Activated naive CD8-positive, alpha-beta T cell treated with anti-CD3 and anti-CD28 coated beads, Interleukin-2, amount 50 U/mL, for 24 hours (primary cell): ENCODE results near the gene CYP11A1.

Source experiments
- ATAC-seq: fragments of 150-1000 bp; cut with Tn5 transposase; one replicate; pipeline ENCODE4 v1.10.0; 2021
- DNase-seq: peaks from one replicate; pipeline ENCODE4 v3.0.0; 2021
- H3K27ac Mint-ChIP-seq: one replicate; pipeline ENCODE4 v1.8.0; 2021; ENCODE audit warnings: mild to moderate bottlenecking, mixed read lengths
- H3K27me3 Mint-ChIP-seq: one replicate; pipeline ENCODE4 v1.8.0; 2021; ENCODE audit warnings: mixed read lengths
- H3K36me3 Mint-ChIP-seq: one replicate; pipeline ENCODE4 v1.8.0; 2021; ENCODE audit warnings: low read depth, mixed read lengths
- H3K4me1 Mint-ChIP-seq: one replicate; pipeline ENCODE4 v1.8.0; 2021; ENCODE audit warnings: mixed read lengths
- H3K4me3 Mint-ChIP-seq: one replicate; pipeline ENCODE4 v1.8.0; 2021; ENCODE audit warnings: mild to moderate bottlenecking, moderate library complexity, mixed read lengths
- H3K9me3 Mint-ChIP-seq: one replicate; pipeline ENCODE4 v1.8.0; 2021; ENCODE audit warnings: mixed read lengths

Gene CYP11A1

GRCh38 chr15:74343127-74343796 lies 24.2 kb downstream of the CYP11A1 start:
- no peak overlapping the region for H3K27ac Mint-ChIP-seq

GRCh38 chr15:74340150-74340549 lies 27.3 kb downstream of the CYP11A1 start:
- no peak overlapping the region for H3K4me3 Mint-ChIP-seq

More at GRCh38 chr15:74343127-74343796, 24.2 kb downstream of the CYP11A1 start:
- Mint-ChIP-seq H3K4me1 (peaks cover 15% of the 10 kb centered on the region), H3K9me3 (no peaks in the 10 kb centered on the region), H3K36me3 (no peaks in the 10 kb centered on the region), H3K4me3 (no peak overlapping the region), H3K27me3 (peaks cover 5% of the 10 kb centered on the region)
- no peak for DNase-seq
- ATAC-seq = no peak

GRCh38 chr15:74339371-74339770 lies 28.1 kb downstream of the CYP11A1 start:
- no peak for DNase-seq
- no peak overlapping the region for H3K4me3 Mint-ChIP-seq
- H3K27ac Mint-ChIP-seq = no peak overlapping the region
- H3K27me3 Mint-ChIP-seq = no peaks in the 10 kb centered on the region
- no peaks in the 10 kb centered on the region for H3K36me3 Mint-ChIP-seq
- H3K4me1 Mint-ChIP-seq = peaks cover under 1% of the 10 kb centered on the region
- ATAC-seq = no peak
- H3K9me3 Mint-ChIP-seq = no peaks in the 10 kb centered on the region

More at GRCh38 chr15:74340150-74340549, 27.3 kb downstream of the CYP11A1 start:
- no peak overlapping the region for H3K27ac Mint-ChIP-seq
- no peak for DNase-seq
- peaks cover 8% of the 10 kb centered on the region for H3K4me1 Mint-ChIP-seq
- H3K9me3 Mint-ChIP-seq = no peaks in the 10 kb centered on the region
- H3K27me3 Mint-ChIP-seq = no peaks in the 10 kb centered on the region
- no peak for ATAC-seq
- no peaks in the 10 kb centered on the region for H3K36me3 Mint-ChIP-seq

- Mint-ChIP-seq H3K4me1 (no peaks in the 10 kb centered on the region), H3K27ac (no peak overlapping the region), H3K36me3 (no peaks in the 10 kb centered on the region), H3K9me3 (no peaks in the 10 kb centered on the region), H3K4me3 (no peak overlapping the region), H3K27me3 (no peaks in the 10 kb centered on the region)
- no peak for ATAC-seq
- no peak for DNase-seq
These were observed 28.8 kb downstream of the CYP11A1 start for GRCh38 chr15:74338676-74339075.

DNA sequence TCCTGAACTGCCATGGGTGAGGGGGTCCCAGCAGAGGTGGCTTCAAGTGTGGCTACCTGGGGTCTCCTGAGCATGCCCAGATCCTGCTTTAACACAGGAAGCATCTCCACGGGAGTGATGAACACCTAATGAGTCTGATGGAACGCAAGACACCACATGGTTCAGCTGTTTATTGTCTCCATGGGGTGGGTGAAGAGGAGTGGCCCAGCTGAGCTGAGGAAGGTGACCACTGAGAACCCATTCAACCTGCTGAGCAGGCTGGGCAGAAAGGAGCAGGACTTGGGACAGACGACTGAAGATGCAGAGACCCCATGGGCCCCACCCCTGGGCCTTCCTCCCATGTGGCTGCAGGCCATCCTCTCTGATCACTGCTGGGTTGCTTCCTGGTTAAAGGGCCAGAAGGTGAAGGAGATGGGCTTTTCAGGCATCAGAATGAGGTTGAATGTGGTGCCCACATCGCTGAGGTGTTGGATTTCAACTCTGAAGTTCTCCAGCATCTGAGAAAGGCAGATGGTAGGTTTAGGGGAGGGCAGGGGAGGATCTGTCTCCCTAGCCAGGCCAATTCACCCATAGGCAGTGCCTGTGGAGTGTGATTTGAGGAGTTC lies 29.7 kb downstream of the CYP11A1 start:
- DNase-seq (no peak), ATAC-seq (no peak)
- Mint-ChIP-seq H3K27me3 (no peaks in the 10 kb centered on the region), H3K9me3 (no peaks in the 10 kb centered on the region), H3K4me3 (no peak overlapping the region), H3K27ac (no peak overlapping the region), H3K36me3 (no peaks in the 10 kb centered on the region), H3K4me1 (no peaks in the 10 kb centered on the region)

GRCh38 chr15:74337146-74337545 lies 30.3 kb downstream of the CYP11A1 start:
- Mint-ChIP-seq H3K9me3 (no peaks in the 10 kb centered on the region), H3K27ac (no peak overlapping the region), H3K4me1 (no peaks in the 10 kb centered on the region), H3K4me3 (no peak overlapping the region), H3K27me3 (no peaks in the 10 kb centered on the region), H3K36me3 (no peaks in the 10 kb centered on the region)
- DNase-seq = no peak
- ATAC-seq = no peak

DNA sequence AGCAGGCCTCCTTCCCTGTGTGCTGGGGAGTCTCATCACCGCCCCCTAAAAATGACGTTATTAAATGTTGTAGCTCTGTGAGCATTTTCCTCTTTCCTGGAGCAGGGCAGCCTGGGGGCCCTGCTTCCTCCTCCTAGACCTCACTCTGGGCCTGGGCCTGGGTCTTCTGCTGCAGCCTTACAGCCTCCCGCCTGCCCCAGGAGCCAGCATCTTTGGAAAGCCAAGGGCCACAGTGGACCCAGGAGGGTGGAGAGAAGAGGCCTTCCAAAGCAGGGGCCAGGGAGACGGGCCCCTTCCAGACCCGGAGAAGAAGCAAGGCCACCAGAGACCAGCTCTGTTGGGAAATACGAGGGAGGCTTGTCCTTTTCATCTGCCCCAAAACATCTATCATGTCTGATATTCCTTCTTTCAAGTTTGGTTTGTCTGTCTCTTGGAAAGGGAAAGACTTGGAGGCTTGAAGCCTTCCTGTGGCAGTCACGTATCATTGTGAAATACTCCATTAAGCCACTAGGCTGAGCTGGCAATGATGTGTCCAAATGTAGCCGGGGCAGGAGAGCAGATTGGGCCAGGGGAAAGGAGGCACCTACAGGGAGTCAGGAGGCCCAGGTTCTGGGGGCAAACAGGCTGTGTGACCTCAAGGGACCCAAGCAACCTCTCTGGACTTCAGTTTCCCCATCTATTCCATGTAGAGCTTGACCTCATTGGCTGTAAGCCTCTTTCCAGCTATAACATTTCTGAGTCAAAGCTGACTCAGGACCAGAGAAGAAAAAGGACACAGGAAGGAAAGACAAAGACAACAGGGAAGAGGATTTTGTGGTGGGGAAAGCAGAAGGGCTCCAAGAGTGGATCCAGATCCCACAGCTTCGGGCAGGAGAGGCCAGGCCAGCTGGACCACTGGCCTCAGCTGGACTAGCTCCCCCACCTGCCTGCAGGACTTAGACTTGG lies 31.1 kb downstream of the CYP11A1 start:
- DNase-seq (no peak), ATAC-seq (no peak)
- H3K4me3 Mint-ChIP-seq = no peak overlapping the region
- H3K27ac Mint-ChIP-seq = no peak overlapping the region
- no peaks in the 10 kb centered on the region for H3K27me3 Mint-ChIP-seq
- no peaks in the 10 kb centered on the region for H3K9me3 Mint-ChIP-seq
- H3K36me3 Mint-ChIP-seq = no peaks in the 10 kb centered on the region
- no peaks in the 10 kb centered on the region for H3K4me1 Mint-ChIP-seq

DNA sequence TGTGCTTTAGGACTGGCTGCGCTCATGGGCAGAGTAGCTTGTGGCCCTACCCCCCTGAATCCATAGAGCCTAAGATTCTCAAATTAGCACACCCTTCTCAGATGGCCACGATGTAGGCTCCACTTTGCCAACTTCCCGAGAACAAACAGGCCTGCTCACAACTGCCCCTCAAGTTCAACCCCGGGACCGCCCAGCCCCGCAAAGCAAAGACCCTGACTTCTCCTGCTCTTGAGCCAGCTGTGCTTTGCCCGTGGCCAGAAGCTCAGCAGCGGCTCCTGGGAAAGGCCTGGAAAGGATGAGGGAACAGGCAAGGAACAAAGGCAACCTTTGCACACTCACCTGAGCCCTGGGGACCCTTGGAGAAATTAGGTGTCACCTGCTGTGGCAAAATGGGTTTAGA lies 32.0 kb downstream of the CYP11A1 start:
- no peaks in the 10 kb centered on the region for H3K9me3 Mint-ChIP-seq
- no peaks in the 10 kb centered on the region for H3K4me1 Mint-ChIP-seq
- DNase-seq (no peak), ATAC-seq (no peak)
- no peak overlapping the region for H3K4me3 Mint-ChIP-seq
- H3K27ac Mint-ChIP-seq = no peak overlapping the region
- no peaks in the 10 kb centered on the region for H3K27me3 Mint-ChIP-seq
- H3K36me3 Mint-ChIP-seq = no peaks in the 10 kb centered on the region

- ATAC-seq (no peak), DNase-seq (no peak)
- Mint-ChIP-seq H3K4me3 (no peak overlapping the region), H3K4me1 (peaks cover 2% of the 10 kb centered on the region), H3K9me3 (no peaks in the 10 kb centered on the region), H3K36me3 (no peaks in the 10 kb centered on the region), H3K27ac (no peak overlapping the region), H3K27me3 (no peaks in the 10 kb centered on the region)
These were observed 33.3 kb downstream of the CYP11A1 start for GRCh38 chr15:74334127-74334526.

GRCh38 chr15:74333662-74334061 lies 33.8 kb downstream of the CYP11A1 start:
- Mint-ChIP-seq H3K36me3 (no peaks in the 10 kb centered on the region), H3K9me3 (no peaks in the 10 kb centered on the region)
- DNase-seq = no peak

GRCh38 chr15:74333093-74333492 lies 34.4 kb downstream of the CYP11A1 start:
- no peak overlapping the region for H3K27ac Mint-ChIP-seq
- H3K9me3 Mint-ChIP-seq = no peaks in the 10 kb centered on the region
- no peaks in the 10 kb centered on the region for H3K36me3 Mint-ChIP-seq
- ATAC-seq (no peak), DNase-seq (no peak)
- H3K4me3 Mint-ChIP-seq = no peak overlapping the region
- no peaks in the 10 kb centered on the region for H3K27me3 Mint-ChIP-seq
- peaks cover 12% of the 10 kb centered on the region for H3K4me1 Mint-ChIP-seq

More at GRCh38 chr15:74333662-74334061, 33.8 kb downstream of the CYP11A1 start:
- Mint-ChIP-seq H3K4me1 (peaks cover 6% of the 10 kb centered on the region), H3K4me3 (no peak overlapping the region), H3K27me3 (no peaks in the 10 kb centered on the region), H3K27ac (no peak overlapping the region)
- ATAC-seq = no peak

GRCh38 chr15:74332611-74333010 lies 34.8 kb downstream of the CYP11A1 start:
- peaks cover 15% of the 10 kb centered on the region for H3K4me1 Mint-ChIP-seq
- ATAC-seq (no peak), DNase-seq (no peak)
- H3K27ac Mint-ChIP-seq = no peak overlapping the region
- no peaks in the 10 kb centered on the region for H3K27me3 Mint-ChIP-seq
- no peaks in the 10 kb centered on the region for H3K36me3 Mint-ChIP-seq
- H3K4me3 Mint-ChIP-seq = no peak overlapping the region
- H3K9me3 Mint-ChIP-seq = no peaks in the 10 kb centered on the region

DNA sequence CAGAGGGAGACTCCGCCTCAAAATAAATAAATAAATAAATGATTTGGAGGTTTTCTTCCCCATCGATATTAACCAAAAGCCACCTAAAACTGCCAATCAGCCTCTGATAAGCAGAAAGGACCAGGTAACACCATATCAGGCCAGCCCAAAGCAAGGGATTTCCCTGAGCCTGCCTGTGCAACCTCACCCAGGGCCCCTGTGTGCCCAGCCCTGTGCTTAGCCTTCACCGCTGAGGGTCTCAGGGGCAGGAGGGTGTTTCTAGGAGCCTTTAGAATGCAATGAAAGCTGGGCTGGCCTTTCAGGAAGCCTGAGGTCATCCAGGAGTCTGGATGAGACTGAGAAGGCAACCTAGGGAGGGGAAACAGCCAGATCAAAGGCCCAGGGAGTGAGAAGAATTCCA lies 35.4 kb downstream of the CYP11A1 start:
- no peaks in the 10 kb centered on the region for H3K27me3 Mint-ChIP-seq
- H3K4me3 Mint-ChIP-seq = no peak overlapping the region
- H3K4me1 Mint-ChIP-seq = peaks cover 15% of the 10 kb centered on the region
- DNase-seq (no peak), ATAC-seq (no peak)
- no peaks in the 10 kb centered on the region for H3K36me3 Mint-ChIP-seq
- H3K9me3 Mint-ChIP-seq = no peaks in the 10 kb centered on the region
- no peak overlapping the region for H3K27ac Mint-ChIP-seq

GRCh38 chr15:74330861-74331408 lies 36.5 kb downstream of the CYP11A1 start:
- ATAC-seq (no peak), DNase-seq (no peak)
- H3K4me3 Mint-ChIP-seq = no peak overlapping the region
- peaks cover 15% of the 10 kb centered on the region for H3K4me1 Mint-ChIP-seq
- H3K36me3 Mint-ChIP-seq = no peaks in the 10 kb centered on the region
- H3K27ac Mint-ChIP-seq = no peak overlapping the region
- no peaks in the 10 kb centered on the region for H3K27me3 Mint-ChIP-seq
- H3K9me3 Mint-ChIP-seq = no peaks in the 10 kb centered on the region
